GM12891 (cell line): ENCODE measurements around the gene TNK2.

Experiments used
- POLR2A ChIP-seq: IDR thresholded peaks from 2 replicates; pipeline ENCODE4 v1.6.1; 2011; ENCODE audit warnings: low read depth, low read length, control low read depth
- POLR2AphosphoS5 ChIP-seq: IDR thresholded peaks from 2 replicates; pipeline ENCODE4 v1.6.1; 2011; ENCODE audit warnings: low read depth, low read length, control low read depth
- SPI1 ChIP-seq: IDR thresholded peaks from 2 replicates; pipeline ENCODE4 v1.6.1; 2011; ENCODE audit warnings: low read depth, low read length, control low read depth
- TAF1 ChIP-seq: IDR thresholded peaks from 2 replicates; pipeline ENCODE4 v1.6.1; 2011; ENCODE audit warnings: low read depth, low read length, control low read depth

DNA sequence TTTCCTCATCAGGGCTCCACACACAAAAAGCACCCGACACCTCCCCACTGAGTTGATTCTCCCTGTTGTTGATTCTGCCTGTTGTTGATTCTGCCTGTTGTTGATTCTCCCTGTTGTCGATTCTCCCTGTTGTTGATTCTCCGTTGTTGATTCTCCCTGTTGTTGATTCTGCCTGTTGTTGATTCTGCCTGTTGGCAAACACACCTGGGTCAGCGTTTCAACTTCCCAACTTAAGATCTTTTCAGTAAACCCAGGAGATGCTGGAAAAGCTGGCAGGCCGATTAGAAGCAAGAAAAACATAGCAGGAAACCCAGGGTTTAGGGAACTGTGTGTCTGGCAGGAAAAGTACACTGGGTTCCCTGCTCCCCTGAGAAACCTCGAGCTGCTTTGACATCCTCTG is 47.9 kb downstream of the TNK2 start:
- no peak for TF ChIP-seq POLR2A
- no peak for TF ChIP-seq POLR2AphosphoS5
- no peak for TF ChIP-seq SPI1
- no peak for TF ChIP-seq TAF1
